Measurements from ENCODE around the gene SNX24. TPM values are rescaled to one million over a fixed set of nuclear protein-coding genes. Genes with fewer than 3 reads are reported as not detected.
"Not testable (repeated sequence)": the region's sequence is repeated elsewhere in the genome, so short reads cannot be mapped to it uniquely, and the experiment has no call there.

The SNX24 gene
- total and polyA plus RNA-seq, 3 donors from 2014 or later, result 13.1 to 25.8 (median 23.1) TPM

- intact Hi-C loops (cut with DNase I; ENCODE audit: low total_unique reads), result no loop called here
- no peak overlapping the region for H3K27ac ChIP-seq
These were observed 62.7 kb downstream of the SNX24 start for GRCh38 chr5:122908108-122908507.

GRCh38 chr5:122908662-122909061 lies 63.2 kb downstream of the SNX24 start:
- Histone ChIP-seq H3K36me3 (ENCODE audit: low read depth, missing control alignments) (no peaks in the 10 kb centered on the region), H3K27me3 (no peaks in the 10 kb centered on the region), H3K4me3 (no peak overlapping the region), H3K27ac (no peak overlapping the region), H3K9me3 (no peaks in the 10 kb centered on the region), H3K4me1 (peaks cover 4% of the 10 kb centered on the region)
- DNase-seq, result no peak
- TF ChIP-seq CTCF (IDR thresholded peaks at IDR 0.05) (no peak), POLR2A (IDR thresholded peaks at IDR 0.05) (no peak)
- 74 to 86% methylated on average over 6 of the region's 6 CpGs for WGBS, 2 donors
- intact Hi-C loops (cut with DNase I; ENCODE audit: low total_unique reads), result no loop called here

More at GRCh38 chr5:122908108-122908507, 62.7 kb downstream of the SNX24 start:
- WGBS, 2 donors, result 88 to 93% methylated on average over 6 of the region's 6 CpGs
- TF ChIP-seq POLR2A (IDR thresholded peaks at IDR 0.05) (no peak), CTCF (IDR thresholded peaks at IDR 0.05) (no peak)
- H3K36me3 ChIP-seq (ENCODE audit: low read depth, missing control alignments), result no peaks in the 10 kb centered on the region
- H3K27me3 ChIP-seq, result no peaks in the 10 kb centered on the region
- H3K9me3 ChIP-seq, result no peaks in the 10 kb centered on the region
- H3K4me3 ChIP-seq, result no peak overlapping the region
- H3K4me1 ChIP-seq, result peaks cover 4% of the 10 kb centered on the region
- no peak for DNase-seq

- DNase-seq, result no peak
- 91 to 92% methylated on average over 5 of the region's 5 CpGs for WGBS, 2 donors
- Histone ChIP-seq H3K27ac (no peak overlapping the region), H3K27me3 (no peaks in the 10 kb centered on the region), H3K9me3 (no peaks in the 10 kb centered on the region), H3K4me3 (no peak overlapping the region), H3K36me3 (ENCODE audit: low read depth, missing control alignments) (no peaks in the 10 kb centered on the region), H3K4me1 (peaks cover 4% of the 10 kb centered on the region)
- intact Hi-C loops (cut with DNase I; ENCODE audit: low total_unique reads), result no loop called here
- no peak for TF ChIP-seq POLR2A (IDR thresholded peaks at IDR 0.05)
- TF ChIP-seq CTCF (IDR thresholded peaks at IDR 0.05), result no peak
These were observed 64.2 kb downstream of the SNX24 start for GRCh38 chr5:122909470-122910100.

- H3K9me3 ChIP-seq; H3K4me3 ChIP-seq; H3K4me1 ChIP-seq; DNase-seq; intact Hi-C loops (cut with DNase I; ENCODE audit: low total_unique reads); H3K27ac ChIP-seq; H3K27me3 ChIP-seq; H3K36me3 ChIP-seq (ENCODE audit: low read depth, missing control alignments): not testable (repeated sequence)
- WGBS, 2 donors, result 91 to 94% methylated on average over 7 to 15 of the region's 20 CpGs
These were observed 68.0 kb downstream of the SNX24 start for GRCh38 chr5:122913436-122913835.

GRCh38 chr5:122915717-122916461 lies 70.5 kb downstream of the SNX24 start:
- no peak overlapping the region for H3K27ac ChIP-seq

More at GRCh38 chr5:122915717-122916461, 70.5 kb downstream of the SNX24 start:
- H3K9me3 ChIP-seq, result no peaks in the 10 kb centered on the region
- intact Hi-C loops (cut with DNase I; ENCODE audit: low total_unique reads), result no loop called here
- no peak for DNase-seq
- H3K36me3 ChIP-seq (ENCODE audit: low read depth, missing control alignments), result no peaks in the 10 kb centered on the region
- no peak overlapping the region for H3K4me3 ChIP-seq
- H3K4me1 ChIP-seq, result no peaks in the 10 kb centered on the region
- H3K27me3 ChIP-seq, result no peaks in the 10 kb centered on the region
- TF ChIP-seq POLR2A (IDR thresholded peaks at IDR 0.05) (no peak), CTCF (IDR thresholded peaks at IDR 0.05) (no peak)
- 75 to 83% methylated on average over 5 of the region's 5 CpGs for WGBS, 2 donors
